HEK293 (cell line): Measurements from ENCODE around the gene PACS2.
A peak's percentile ranks its signal among the peaks of the same experiment; 100 is the strongest.

Experiments
- BCL6B ChIP-seq: fragments of 450-650 bp; formaldehyde crosslinking; IDR thresholded peaks from 2 replicates; pipeline ENCODE4 v1.5.1; 2017; ENCODE audit warnings: missing biosample characterization, missing genetic modification characterization
- GFI1B ChIP-seq: fragments of 450-650 bp; formaldehyde crosslinking; IDR thresholded peaks from 2 replicates; pipeline ENCODE4 v1.5.1; 2016; ENCODE audit warnings: missing biosample characterization, missing genetic modification characterization
- GLI2 ChIP-seq: fragments of 450-650 bp; formaldehyde crosslinking; IDR thresholded peaks from 2 replicates; pipeline ENCODE4; 2017; ENCODE audit warnings: missing biosample characterization, missing genetic modification characterization, low read depth, borderline replicate concordance
- KLF1 ChIP-seq: fragments of 450-650 bp; formaldehyde crosslinking; IDR thresholded peaks from 2 replicates; pipeline ENCODE4 v1.5.1; 2016; ENCODE audit warnings: missing biosample characterization, missing genetic modification characterization
- PATZ1 ChIP-seq: fragments of 450-650 bp; formaldehyde crosslinking; IDR thresholded peaks from 2 replicates; pipeline ENCODE4 v1.5.1; 2016; ENCODE audit warnings: missing biosample characterization, missing genetic modification characterization
- PBX3 ChIP-seq: sonication (generic); formaldehyde crosslinking; IDR thresholded peaks from 2 replicates; pipeline ENCODE4 v1.8.1; 2022; ENCODE audit warnings: mild to moderate bottlenecking, moderate library complexity, missing genetic modification reagents
- PRDM4 ChIP-seq: fragments of 450-650 bp; formaldehyde crosslinking; IDR thresholded peaks from 2 replicates; pipeline ENCODE4 v1.5.1; 2017; ENCODE audit warnings: missing biosample characterization, missing genetic modification characterization
- SCRT2 ChIP-seq: fragments of 450-650 bp; formaldehyde crosslinking; IDR thresholded peaks from 2 replicates; pipeline ENCODE4 v1.5.1; 2016; ENCODE audit warnings: missing biosample characterization, missing genetic modification characterization
- ZBTB11 ChIP-seq: fragments of 450-650 bp; formaldehyde crosslinking; conservative IDR thresholded peaks from 2 replicates; pipeline ENCODE4 v1.5.1; 2016; ENCODE audit warnings: low read depth, missing biosample characterization, missing genetic modification characterization
- ZBTB48 ChIP-seq: fragments of 450-650 bp; formaldehyde crosslinking; IDR thresholded peaks from 2 replicates; pipeline ENCODE4 v1.5.1; 2016; ENCODE audit warnings: missing biosample characterization, missing genetic modification characterization
- ZFHX2 ChIP-seq: fragments of 450-650 bp; formaldehyde crosslinking; conservative IDR thresholded peaks from 2 replicates; pipeline ENCODE4 v1.5.1; 2016; ENCODE audit warnings: missing biosample characterization, missing genetic modification characterization
- ZFP69B ChIP-seq: fragments of 450-650 bp; formaldehyde crosslinking; IDR thresholded peaks from 2 replicates; pipeline ENCODE4 v1.5.1; 2016; ENCODE audit warnings: missing biosample characterization, missing genetic modification characterization
- ZNF10 ChIP-seq: fragments of 450-650 bp; formaldehyde crosslinking; IDR thresholded peaks from 2 replicates; pipeline ENCODE4 v1.5.1; 2017; ENCODE audit warnings: missing biosample characterization, missing genetic modification characterization
- ZNF239 ChIP-seq: fragments of 450-650 bp; formaldehyde crosslinking; IDR thresholded peaks from 2 replicates; pipeline ENCODE4 v1.5.1; 2016; ENCODE audit warnings: missing biosample characterization, missing genetic modification characterization
- ZNF623 ChIP-seq: fragments of 450-650 bp; formaldehyde crosslinking; IDR thresholded peaks from 2 replicates; pipeline ENCODE4 v1.5.1; 2016; ENCODE audit warnings: missing biosample characterization, missing genetic modification characterization
- ZNF626 ChIP-seq: fragments of 450-650 bp; sonication (Bioruptor Pico); formaldehyde crosslinking; IDR thresholded peaks from 2 replicates; pipeline ENCODE4 v1.5.1; 2018; ENCODE audit warnings: missing biosample characterization, missing genetic modification characterization, inconsistent platforms
- ZNF677 ChIP-seq: fragments of 450-650 bp; IDR thresholded peaks from 2 replicates; pipeline ENCODE4 v1.5.0; 2018; ENCODE audit warnings: missing biosample characterization, mild to moderate bottlenecking, missing genetic modification characterization, moderate library complexity
- ZNF692 ChIP-seq: fragments of 450-650 bp; formaldehyde crosslinking; IDR thresholded peaks from 2 replicates; pipeline ENCODE4 v1.5.1; 2016; ENCODE audit warnings: missing biosample characterization, missing genetic modification characterization
- ZNF701 ChIP-seq: fragments of 450-650 bp; formaldehyde crosslinking; IDR thresholded peaks from 2 replicates; pipeline ENCODE4 v1.5.1; 2016; ENCODE audit warnings: missing biosample characterization, missing genetic modification characterization
- ZNF704 ChIP-seq: fragments of 450-650 bp; formaldehyde crosslinking; IDR thresholded peaks from 2 replicates; pipeline ENCODE4 v1.5.1; 2016; ENCODE audit warnings: missing biosample characterization, missing genetic modification characterization
- ZNF785 ChIP-seq: fragments of 450-650 bp; formaldehyde crosslinking; IDR thresholded peaks from 2 replicates; pipeline ENCODE4 v1.5.1; 2016; ENCODE audit warnings: missing biosample characterization, missing genetic modification characterization
- ZSCAN4 ChIP-seq: fragments of 450-650 bp; formaldehyde crosslinking; IDR thresholded peaks from 2 replicates; pipeline ENCODE4 v1.5.1; 2017; ENCODE audit warnings: missing biosample characterization, missing genetic modification characterization
- ZSCAN5A ChIP-seq: fragments of 450-650 bp; formaldehyde crosslinking; IDR thresholded peaks from 2 replicates; pipeline ENCODE4 v1.5.1; 2016; ENCODE audit warnings: missing biosample characterization, missing genetic modification characterization

The PACS2 gene

GRCh38 chr14:105398044-105398725 lies 83.6 kb downstream of the PACS2 start, which contains the start of gene TEX22 (continued):
- peak; percentile 42; the same call in 1 of the 2 replicates for TF ChIP-seq ZSCAN5A (tag by site-specific recombination)
- TF ChIP-seq ZNF701 (tag by site-specific recombination), result no peak
- TF ChIP-seq PBX3, result no peak
- TF ChIP-seq KLF1 (tag by site-specific recombination), result 0 out of 2 replicates have a peak, but pooled peaks have one; percentile 33
- TF ChIP-seq ZSCAN4 (tag by site-specific recombination), result no peak; the same call in 1 of the 2 replicates
- TF ChIP-seq ZNF677 (tag by site-specific recombination), result peak; percentile 49; the same call in 1 of the 2 replicates
- TF ChIP-seq ZNF239 (tag by site-specific recombination), result no peak
- no peak for TF ChIP-seq GLI2 (tag by site-specific recombination)
- no peak for TF ChIP-seq ZNF626 (tag by site-specific recombination)
- TF ChIP-seq BCL6B (tag by site-specific recombination), result no peak
- TF ChIP-seq ZBTB48, result peak; percentile 76
- TF ChIP-seq ZFHX2, result peak; percentile 31; the same call in 1 of the 2 replicates
- TF ChIP-seq GFI1B (tag by site-specific recombination), result no peak
- no peak for TF ChIP-seq ZNF785
- TF ChIP-seq ZFP69B (tag by site-specific recombination), result peak; percentile 52; the same call in 1 of the 2 replicates
- TF ChIP-seq ZBTB11, result peak; percentile 94
- no peak for TF ChIP-seq PRDM4 (tag by site-specific recombination)
- TF ChIP-seq ZNF692 (tag by site-specific recombination), result peak; percentile 64
- peak; percentile 93 for TF ChIP-seq PATZ1 (tag by site-specific recombination)
- no peak for TF ChIP-seq ZNF10
- no peak for TF ChIP-seq ZNF704 (tag by site-specific recombination)
- no peak for TF ChIP-seq ZNF623 (tag by site-specific recombination)
- no peak for TF ChIP-seq SCRT2 (tag by site-specific recombination)
